Neuronal stem cell (in vitro differentiated cells): ENCODE measurements around the gene TRIM41.
A peak's percentile ranks its signal among the peaks of the same experiment; 100 is the strongest.
"Not testable (repeated sequence)": the region's sequence is repeated elsewhere in the genome, so short reads cannot be mapped to it uniquely, and the experiment has no call there.

Source experiments
- DNase-seq: peaks from one replicate; pipeline ENCODE4 v3.0.0-alpha.2; 2013; ENCODE audit warnings: low spot score
- H2AFZ ChIP-seq: one replicate; pipeline ENCODE4 v1.6.1; 2013; ENCODE audit warnings: mild to moderate bottlenecking, low read length, inconsistent platforms
- H2AK5ac ChIP-seq: 2 replicates; pipeline ENCODE4 v1.6.1; 2013; ENCODE audit warnings: low read depth, mild to moderate bottlenecking, inconsistent platforms, low read length, moderate library complexity, mixed read lengths
- H2BK120ac ChIP-seq: 2 replicates; pipeline ENCODE4 v1.6.1; 2013; ENCODE audit warnings: low read depth, mild to moderate bottlenecking, inconsistent platforms, low read length, moderate library complexity, mixed read lengths
- H2BK12ac ChIP-seq: one replicate; pipeline ENCODE4 v1.6.1; 2013; ENCODE audit warnings: low read length, inconsistent platforms
- H2BK15ac ChIP-seq: 2 replicates; pipeline ENCODE4 v1.6.1; 2013; ENCODE audit warnings: mild to moderate bottlenecking, low read length, inconsistent platforms, mixed read lengths
- H2BK5ac ChIP-seq: one replicate; pipeline ENCODE4 v1.6.1; 2013; ENCODE audit warnings: inconsistent platforms, mild to moderate bottlenecking, low read length, moderate library complexity
- H3K14ac ChIP-seq: one replicate; pipeline ENCODE4 v1.6.1; 2013; ENCODE audit warnings: low read length, inconsistent platforms
- H3K18ac ChIP-seq: 2 replicates; pipeline ENCODE4 v1.6.1; 2013; ENCODE audit warnings: low read length, inconsistent platforms
- H3K23ac ChIP-seq: 2 replicates; pipeline ENCODE4 v1.6.1; 2013; ENCODE audit warnings: low read depth, mild to moderate bottlenecking, mixed read lengths, low read length, inconsistent platforms; ENCODE audit not compliant: poor library complexity
- H3K27ac ChIP-seq: replicated peaks from 3 replicates; pipeline ENCODE4 v1.5.1; 2013; ENCODE audit warnings: low read length, inconsistent platforms
- H3K27me3 ChIP-seq, 3 experiments: 2 replicates each; pipeline ENCODE4 v1.6.1; 2013; ENCODE audit warnings: low read length in 3 of 3, mild to moderate bottlenecking in 2 of 3, inconsistent platforms in 1 of 3, low read depth in 1 of 3, mixed read lengths in 1 of 3, moderate library complexity in 1 of 3; ENCODE audit not compliant: control insufficient read depth in 3 of 3, insufficient read depth in 3 of 3
- H3K36me3 ChIP-seq, 2 donors: replicated peaks in 1 of 2; 2 replicates each; pipeline ENCODE4 v1.6.1; 2013; ENCODE audit warnings: low read length in 2 of 2; ENCODE audit not compliant: control insufficient read depth in 2 of 2, insufficient read depth in 2 of 2
- H3K4ac ChIP-seq: 2 replicates; pipeline ENCODE4 v1.6.1; 2013; ENCODE audit warnings: inconsistent platforms, mild to moderate bottlenecking, low read length, moderate library complexity
- H3K4me1 ChIP-seq, 2 donors: 1 replicate in 1 of 2; 2 replicates in 1 of 2; pipeline ENCODE4 v1.6.1; 2013; ENCODE audit warnings: low read length in 2 of 2, low read depth in 1 of 2; ENCODE audit not compliant: control insufficient read depth in 2 of 2, insufficient read depth in 1 of 2
- H3K4me2 ChIP-seq: one replicate; pipeline ENCODE4 v1.6.1; 2013; ENCODE audit warnings: mild to moderate bottlenecking, low read length, inconsistent platforms; ENCODE audit not compliant: insufficient read depth, poor library complexity, severe bottlenecking
- H3K4me3 ChIP-seq, 2 donors: 2 replicates each; pipeline ENCODE4 v1.5.1; 2013; ENCODE audit warnings: low read length in 2 of 2, mild to moderate bottlenecking in 2 of 2, inconsistent platforms in 1 of 2, moderate library complexity in 1 of 2
- H3K79me1 ChIP-seq: one replicate; pipeline ENCODE4 v1.6.1; 2013; ENCODE audit warnings: low read depth, mild to moderate bottlenecking, inconsistent platforms, low read length, moderate library complexity
- H3K9ac ChIP-seq: one replicate; pipeline ENCODE4 v1.6.1; 2013; ENCODE audit warnings: mild to moderate bottlenecking, low read depth, low read length, inconsistent platforms; ENCODE audit not compliant: poor library complexity
- H3K9me3 ChIP-seq, 2 donors: replicated peaks in 1 of 2; 2 replicates each; pipeline versions ENCODE3 to v1.6.1; 2013; ENCODE audit warnings: low read length in 2 of 2, mild to moderate bottlenecking in 2 of 2, inconsistent platforms in 1 of 2, low read depth in 1 of 2, mixed read lengths in 1 of 2, moderate library complexity in 1 of 2; ENCODE audit not compliant: control insufficient read depth in 2 of 2, insufficient read depth in 1 of 2
- H4K8ac ChIP-seq: one replicate; pipeline ENCODE4 v1.6.1; 2013; ENCODE audit warnings: low read depth, mild to moderate bottlenecking, inconsistent platforms, low read length, moderate library complexity
- H4K91ac ChIP-seq: one replicate; pipeline ENCODE4 v1.6.1; 2013; ENCODE audit warnings: low read length, low read depth, mild to moderate bottlenecking, inconsistent platforms; ENCODE audit not compliant: poor library complexity
- WGBS, 2 donors: extraction: QIAGEN DNeasy Blood & Tissue Kit; methylation state at CpG; one replicate each; pipeline ENCODE4 v1.1.7; 2013; ENCODE audit warnings: missing lambda C conversion rate in 2 of 2, mixed read lengths in 1 of 2; ENCODE audit not compliant: insufficient read length in 2 of 2, insufficient replicate concordance in 1 of 2; ENCODE audit errors: extremely low coverage in 2 of 2; 5-methylcytosine and 5-hydroxymethylcytosine counted together

Gene TRIM41

GRCh38 chr5:181211208-181211607 lies 11.9 kb upstream of the TRIM41 start:
- Histone ChIP-seq H3K4ac (no peak overlapping the region), H3K79me1 (no peaks in the 10 kb centered on the region), H2BK15ac (no peak overlapping the region), H2BK12ac (no peak overlapping the region), H3K27me3 (peaks cover 0 to 20% (median 13%) of the 10 kb centered on the region in 3 experiments), H3K9ac (peak overlapping the region; percentile 12), H3K4me3 (no peak overlapping the region), H2BK120ac (no peak overlapping the region), H3K27ac (no peak overlapping the region), H2AK5ac (no peak overlapping the region), H2AFZ (no peak overlapping the region), H4K91ac (no peak overlapping the region), H3K14ac (no peak overlapping the region), H2BK5ac (no peak overlapping the region), H3K36me3 (no peaks in the 10 kb centered on the region), H3K9me3 (no peaks in the 10 kb centered on the region), H3K18ac (no peak overlapping the region), H3K4me2 (no peak overlapping the region), H3K23ac (no peak overlapping the region), H3K4me1 (peaks cover 0 to 2% of the 10 kb centered on the region in 2 donors), H4K8ac (no peak overlapping the region)
- no peak for DNase-seq
- WGBS, 2 donors = no CpG with 5 or more reads among the region's 7 CpGs

GRCh38 chr5:181212080-181212479 lies 11.0 kb upstream of the TRIM41 start:
- DNase-seq = no peak
- no peak overlapping the region for H3K4ac ChIP-seq

GRCh38 chr5:181212934-181213333 lies 10.1 kb upstream of the TRIM41 start:
- no peak overlapping the region for H2AFZ ChIP-seq
- no peak overlapping the region for H3K27ac ChIP-seq
- no peak overlapping the region for H3K14ac ChIP-seq
- H4K8ac ChIP-seq = no peak overlapping the region
- H3K27me3 ChIP-seq = peaks cover 0 to 20% (median 18%) of the 10 kb centered on the region in 3 experiments
- H2BK12ac ChIP-seq = no peak overlapping the region
- no peak overlapping the region for H4K91ac ChIP-seq
- no peak overlapping the region for H3K9ac ChIP-seq
- no peaks in the 10 kb centered on the region for H3K36me3 ChIP-seq
- DNase-seq = no peak
- WGBS, 2 donors = no CpG with 5 or more reads among the region's 2 CpGs
- H3K4me3 ChIP-seq = no peak overlapping the region
- no peak overlapping the region for H3K4ac ChIP-seq
- no peaks in the 10 kb centered on the region for H3K4me1 ChIP-seq
- H3K23ac ChIP-seq = no peak overlapping the region
- no peak overlapping the region for H2AK5ac ChIP-seq
- no peaks in the 10 kb centered on the region for H3K79me1 ChIP-seq
- no peak overlapping the region for H3K4me2 ChIP-seq
- H3K18ac ChIP-seq = no peak overlapping the region
- H2BK5ac ChIP-seq = no peak overlapping the region
- no peaks in the 10 kb centered on the region for H3K9me3 ChIP-seq
- no peak overlapping the region for H2BK120ac ChIP-seq
- H2BK15ac ChIP-seq = no peak overlapping the region

More at GRCh38 chr5:181212080-181212479, 11.0 kb upstream of the TRIM41 start:
- Histone ChIP-seq H2BK12ac (no peak overlapping the region), H3K18ac (no peak overlapping the region), H3K14ac (no peak overlapping the region), H3K36me3 (no peaks in the 10 kb centered on the region), H2AFZ (no peak overlapping the region), H2BK120ac (no peak overlapping the region), H3K9me3 (no peaks in the 10 kb centered on the region), H4K8ac (no peak overlapping the region), H2BK5ac (no peak overlapping the region), H3K4me1 (peaks cover 0 to 2% of the 10 kb centered on the region in 2 donors), H3K4me3 (no peak overlapping the region), H4K91ac (no peak overlapping the region), H3K23ac (no peak overlapping the region), H3K27me3 (peaks cover 0 to 20% (median 18%) of the 10 kb centered on the region in 3 experiments), H3K79me1 (no peaks in the 10 kb centered on the region), H3K9ac (no peak overlapping the region), H2BK15ac (no peak overlapping the region), H2AK5ac (no peak overlapping the region), H3K27ac (no peak overlapping the region), H3K4me2 (no peak overlapping the region)
- no CpG with 5 or more reads among the region's 6 CpGs for WGBS, 2 donors

DNA sequence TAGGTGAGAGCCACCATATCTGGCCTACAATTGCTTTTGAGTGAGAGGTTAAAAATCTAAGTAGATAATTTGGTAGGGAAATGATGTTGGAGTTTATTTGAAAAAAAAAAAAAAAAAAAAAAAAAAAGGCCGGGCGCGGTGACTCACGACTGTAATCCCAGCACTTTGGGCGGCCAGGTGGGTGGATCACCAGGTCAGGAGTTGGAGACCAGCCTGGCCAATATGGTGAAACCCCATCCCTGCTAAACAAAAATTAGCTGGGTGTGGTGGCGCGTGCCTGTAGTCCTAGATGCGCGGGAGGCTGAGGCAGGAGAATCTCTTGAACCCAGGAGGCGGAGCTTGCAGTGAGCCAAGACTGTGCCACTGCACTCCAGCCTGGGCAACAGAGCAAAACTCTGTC lies 8.8 kb upstream of the TRIM41 start:
- not testable (repeated sequence) for H3K4me1 ChIP-seq, H3K18ac ChIP-seq, H3K4me3 ChIP-seq, H3K9me3 ChIP-seq, H3K23ac ChIP-seq, H3K27ac ChIP-seq, H2AK5ac ChIP-seq, DNase-seq, H4K91ac ChIP-seq, H2AFZ ChIP-seq, H2BK15ac ChIP-seq, H3K79me1 ChIP-seq, H2BK5ac ChIP-seq, H2BK12ac ChIP-seq, H4K8ac ChIP-seq, H3K4ac ChIP-seq, H3K14ac ChIP-seq, H3K4me2 ChIP-seq, H2BK120ac ChIP-seq, H3K36me3 ChIP-seq, H3K9ac ChIP-seq
- peaks cover 0 to 20% (median 18%) of the 10 kb centered on the region in 3 experiments for H3K27me3 ChIP-seq
- WGBS, 2 donors = no CpG with 5 or more reads among the region's 10 CpGs
